ENCODE measurements around the gene SH2B2.

DNA sequence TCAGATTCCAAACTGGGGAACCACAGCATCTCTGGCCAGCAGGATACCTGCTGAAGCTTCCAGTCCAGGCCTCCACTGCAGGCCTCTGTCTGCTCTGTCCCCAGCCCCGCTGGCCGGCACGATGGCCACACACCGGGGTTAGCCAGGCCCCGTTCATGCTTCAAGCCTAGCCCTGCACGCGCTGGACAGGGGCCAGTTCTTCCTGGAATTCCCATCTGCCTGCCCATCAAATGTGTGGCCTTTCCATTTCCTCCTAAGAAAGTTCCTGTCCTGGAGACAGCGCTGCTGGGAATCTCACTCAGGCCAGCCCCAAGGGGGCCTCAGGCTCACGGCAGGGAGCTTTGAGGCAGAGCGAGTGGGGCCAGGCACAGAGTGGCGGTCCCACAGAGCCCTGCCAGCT, 18.0 kb downstream of the SH2B2 start:
- TF ChIP-seq GATA3 (IDR thresholded peaks at IDR 0.05; ENCODE audit: low read depth, low read length) (no peak), GATA2 (IDR thresholded peaks at IDR 0.05; ENCODE audit: low read depth, low read length) (no peak)
